SK-N-SH (cell line): ENCODE data around the gene TTC9B.
"Not testable (repeated sequence)": the region's sequence is repeated elsewhere in the genome, so short reads cannot be mapped to it uniquely, and the experiment has no call there.

Source experiments
- EZH2phosphoT487 ChIP-seq: fragments of 200-600 bp; sonication (generic); IDR thresholded peaks from 2 replicates; pipeline ENCODE4 v1.6.1; 2017; ENCODE audit warnings: low read depth, mixed run types, mild to moderate bottlenecking, antibody characterized with exemption, moderate library complexity, borderline replicate concordance
- YY1 ChIP-seq: IDR thresholded peaks from 2 replicates; pipeline ENCODE4 v1.4.0; 2012; ENCODE audit warnings: low read depth, mild to moderate bottlenecking
- TF ChIP-seq, protein P1 (sequence below): fragments of 200-600 bp; sonication (generic); IDR thresholded peaks from 2 replicates; pipeline ENCODE4 v1.6.1; 2017; ENCODE audit warnings: antibody characterized with exemption, mild to moderate bottlenecking, moderate library complexity
- TF ChIP-seq, protein P2 (sequence below): IDR thresholded peaks from 2 replicates; pipeline ENCODE4; 2012
- TF ChIP-seq, protein P3 (sequence below): fragments of 150-350 bp; IDR thresholded peaks from 2 replicates; pipeline ENCODE4 v1.6.1; 2017; ENCODE audit warnings: antibody characterized with exemption, low read length, low read depth, borderline replicate concordance
- TF ChIP-seq, protein P4 (sequence below): IDR thresholded peaks from 2 replicates; pipeline ENCODE4 v1.6.1; 2012; ENCODE audit warnings: mild to moderate bottlenecking, low read depth, low read length, moderate library complexity

DNA sequence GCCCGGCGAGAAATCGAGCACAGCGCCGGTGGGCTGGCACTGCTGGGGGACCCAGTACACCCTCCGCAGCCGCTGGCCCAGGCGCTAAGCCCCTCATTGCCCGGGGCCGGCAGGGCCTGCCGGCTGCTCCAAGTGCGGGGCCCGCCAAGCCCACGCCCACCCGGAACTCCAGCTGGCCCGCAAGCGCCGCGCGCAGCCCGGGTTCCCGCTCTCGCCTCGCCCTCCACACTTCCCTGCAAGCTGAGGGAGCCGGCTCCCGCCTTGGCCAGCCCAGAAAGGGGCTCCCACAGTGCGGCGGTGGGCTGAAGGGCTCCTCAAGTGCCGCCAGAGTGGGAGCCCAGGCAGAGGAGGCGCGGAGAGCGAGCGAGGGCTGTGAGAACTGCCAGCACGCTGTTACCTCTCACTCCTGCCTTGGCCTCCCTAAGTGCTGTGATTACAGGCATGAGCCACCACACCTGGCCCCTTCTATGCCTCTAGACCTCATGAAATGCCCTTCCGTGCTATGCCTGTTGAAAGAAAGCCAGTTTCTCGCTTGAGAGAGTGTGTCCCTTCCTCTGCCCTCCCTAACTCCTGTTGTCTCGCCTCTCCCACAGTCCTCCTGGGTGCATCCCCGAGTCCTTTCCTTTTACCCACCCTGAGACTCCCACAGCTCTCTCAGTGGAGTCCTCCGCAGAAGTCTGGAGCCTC is 47.7 kb downstream of the TTC9B start:
- TF ChIP-seq, protein P1, sequence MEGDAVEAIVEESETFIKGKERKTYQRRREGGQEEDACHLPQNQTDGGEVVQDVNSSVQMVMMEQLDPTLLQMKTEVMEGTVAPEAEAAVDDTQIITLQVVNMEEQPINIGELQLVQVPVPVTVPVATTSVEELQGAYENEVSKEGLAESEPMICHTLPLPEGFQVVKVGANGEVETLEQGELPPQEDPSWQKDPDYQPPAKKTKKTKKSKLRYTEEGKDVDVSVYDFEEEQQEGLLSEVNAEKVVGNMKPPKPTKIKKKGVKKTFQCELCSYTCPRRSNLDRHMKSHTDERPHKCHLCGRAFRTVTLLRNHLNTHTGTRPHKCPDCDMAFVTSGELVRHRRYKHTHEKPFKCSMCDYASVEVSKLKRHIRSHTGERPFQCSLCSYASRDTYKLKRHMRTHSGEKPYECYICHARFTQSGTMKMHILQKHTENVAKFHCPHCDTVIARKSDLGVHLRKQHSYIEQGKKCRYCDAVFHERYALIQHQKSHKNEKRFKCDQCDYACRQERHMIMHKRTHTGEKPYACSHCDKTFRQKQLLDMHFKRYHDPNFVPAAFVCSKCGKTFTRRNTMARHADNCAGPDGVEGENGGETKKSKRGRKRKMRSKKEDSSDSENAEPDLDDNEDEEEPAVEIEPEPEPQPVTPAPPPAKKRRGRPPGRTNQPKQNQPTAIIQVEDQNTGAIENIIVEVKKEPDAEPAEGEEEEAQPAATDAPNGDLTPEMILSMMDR: not testable (repeated sequence)
- not testable (repeated sequence) for TF ChIP-seq YY1, EZH2phosphoT487
- TF ChIP-seq, protein P2, sequence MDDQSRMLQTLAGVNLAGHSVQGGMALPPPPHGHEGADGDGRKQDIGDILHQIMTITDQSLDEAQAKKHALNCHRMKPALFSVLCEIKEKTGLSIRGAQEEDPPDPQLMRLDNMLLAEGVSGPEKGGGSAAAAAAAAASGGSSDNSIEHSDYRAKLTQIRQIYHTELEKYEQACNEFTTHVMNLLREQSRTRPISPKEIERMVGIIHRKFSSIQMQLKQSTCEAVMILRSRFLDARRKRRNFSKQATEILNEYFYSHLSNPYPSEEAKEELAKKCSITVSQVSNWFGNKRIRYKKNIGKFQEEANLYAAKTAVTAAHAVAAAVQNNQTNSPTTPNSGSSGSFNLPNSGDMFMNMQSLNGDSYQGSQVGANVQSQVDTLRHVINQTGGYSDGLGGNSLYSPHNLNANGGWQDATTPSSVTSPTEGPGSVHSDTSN: not testable (repeated sequence)
- TF ChIP-seq, protein P3, sequence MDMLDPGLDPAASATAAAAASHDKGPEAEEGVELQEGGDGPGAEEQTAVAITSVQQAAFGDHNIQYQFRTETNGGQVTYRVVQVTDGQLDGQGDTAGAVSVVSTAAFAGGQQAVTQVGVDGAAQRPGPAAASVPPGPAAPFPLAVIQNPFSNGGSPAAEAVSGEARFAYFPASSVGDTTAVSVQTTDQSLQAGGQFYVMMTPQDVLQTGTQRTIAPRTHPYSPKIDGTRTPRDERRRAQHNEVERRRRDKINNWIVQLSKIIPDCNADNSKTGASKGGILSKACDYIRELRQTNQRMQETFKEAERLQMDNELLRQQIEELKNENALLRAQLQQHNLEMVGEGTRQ: not testable (repeated sequence)
- TF ChIP-seq, protein P4, sequence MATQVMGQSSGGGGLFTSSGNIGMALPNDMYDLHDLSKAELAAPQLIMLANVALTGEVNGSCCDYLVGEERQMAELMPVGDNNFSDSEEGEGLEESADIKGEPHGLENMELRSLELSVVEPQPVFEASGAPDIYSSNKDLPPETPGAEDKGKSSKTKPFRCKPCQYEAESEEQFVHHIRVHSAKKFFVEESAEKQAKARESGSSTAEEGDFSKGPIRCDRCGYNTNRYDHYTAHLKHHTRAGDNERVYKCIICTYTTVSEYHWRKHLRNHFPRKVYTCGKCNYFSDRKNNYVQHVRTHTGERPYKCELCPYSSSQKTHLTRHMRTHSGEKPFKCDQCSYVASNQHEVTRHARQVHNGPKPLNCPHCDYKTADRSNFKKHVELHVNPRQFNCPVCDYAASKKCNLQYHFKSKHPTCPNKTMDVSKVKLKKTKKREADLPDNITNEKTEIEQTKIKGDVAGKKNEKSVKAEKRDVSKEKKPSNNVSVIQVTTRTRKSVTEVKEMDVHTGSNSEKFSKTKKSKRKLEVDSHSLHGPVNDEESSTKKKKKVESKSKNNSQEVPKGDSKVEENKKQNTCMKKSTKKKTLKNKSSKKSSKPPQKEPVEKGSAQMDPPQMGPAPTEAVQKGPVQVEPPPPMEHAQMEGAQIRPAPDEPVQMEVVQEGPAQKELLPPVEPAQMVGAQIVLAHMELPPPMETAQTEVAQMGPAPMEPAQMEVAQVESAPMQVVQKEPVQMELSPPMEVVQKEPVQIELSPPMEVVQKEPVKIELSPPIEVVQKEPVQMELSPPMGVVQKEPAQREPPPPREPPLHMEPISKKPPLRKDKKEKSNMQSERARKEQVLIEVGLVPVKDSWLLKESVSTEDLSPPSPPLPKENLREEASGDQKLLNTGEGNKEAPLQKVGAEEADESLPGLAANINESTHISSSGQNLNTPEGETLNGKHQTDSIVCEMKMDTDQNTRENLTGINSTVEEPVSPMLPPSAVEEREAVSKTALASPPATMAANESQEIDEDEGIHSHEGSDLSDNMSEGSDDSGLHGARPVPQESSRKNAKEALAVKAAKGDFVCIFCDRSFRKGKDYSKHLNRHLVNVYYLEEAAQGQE: not testable (repeated sequence)
